GM19238 (cell line): ENCODE measurements around the gene COL6A3.
"Not testable (repeated sequence)": the region's sequence is repeated elsewhere in the genome, so short reads cannot be mapped to it uniquely, and the experiment has no call there.

Experiments used
- DNase-seq: peaks from one replicate; pipeline ENCODE4 v3.0.0; 2011; ENCODE audit warnings: low spot score; ENCODE audit not compliant: insufficient read length

Gene COL6A3

GRCh38 chr2:237383991-237384671, 29.8 kb downstream of the COL6A3 start:
- no peak for DNase-seq

- DNase-seq, result no peak
Measured at GRCh38 chr2:237380768-237381167, 33.2 kb downstream of the COL6A3 start.

GRCh38 chr2:237379636-237380035, 34.3 kb downstream of the COL6A3 start:
- DNase-seq, result no peak

- no peak for DNase-seq
Measured at GRCh38 chr2:237378650-237379049, 35.3 kb downstream of the COL6A3 start.

- no peak for DNase-seq
Measured at GRCh38 chr2:237374284-237375060, 39.5 kb downstream of the COL6A3 start.

GRCh38 chr2:237371856-237372255, 42.1 kb downstream of the COL6A3 start:
- DNase-seq, result no peak

- DNase-seq, result no peak
Measured at GRCh38 chr2:237365671-237366070, 48.3 kb downstream of the COL6A3 start.

GRCh38 chr2:237364655-237365054, 49.3 kb downstream of the COL6A3 start:
- DNase-seq, result no peak

- no peak for DNase-seq
Measured at GRCh38 chr2:237361194-237362004, 52.6 kb downstream of the COL6A3 start.

GRCh38 chr2:237359894-237360780, 53.8 kb downstream of the COL6A3 start:
- DNase-seq, result no peak

GRCh38 chr2:237359518-237359840, 54.5 kb downstream of the COL6A3 start:
- no peak for DNase-seq

- no peak for DNase-seq
Measured at GRCh38 chr2:237358721-237359517, 55.0 kb downstream of the COL6A3 start.

GRCh38 chr2:237355701-237356100, 58.3 kb downstream of the COL6A3 start:
- no peak for DNase-seq

GRCh38 chr2:237354892-237355291, 59.1 kb downstream of the COL6A3 start:
- DNase-seq, result no peak

GRCh38 chr2:237354172-237354571, 59.8 kb downstream of the COL6A3 start:
- not testable (repeated sequence) for DNase-seq

GRCh38 chr2:237353215-237353614, 60.7 kb downstream of the COL6A3 start:
- DNase-seq, result no peak

GRCh38 chr2:237352279-237352845, 61.6 kb downstream of the COL6A3 start:
- no peak for DNase-seq

- no peak for DNase-seq
Measured at GRCh38 chr2:237351796-237352195, 62.2 kb downstream of the COL6A3 start.

- no peak for DNase-seq
Measured at GRCh38 chr2:237351046-237351445, 62.9 kb downstream of the COL6A3 start.

- DNase-seq, result no peak
Measured at GRCh38 chr2:237350597-237350996, 63.4 kb downstream of the COL6A3 start.
